Choroid plexus epithelial cell (primary cell): ENCODE data around the gene OPCML.

Experiments used
- DNase-seq: peaks from one replicate; pipeline ENCODE4 v3.0.0-alpha.2; 2010; ENCODE audit warnings: low read depth
- H3K4me3 ChIP-seq: 2 replicates; pipeline ENCODE4 v1.5.1; 2011; ENCODE audit warnings: low read depth, mild to moderate bottlenecking, control low read depth, low read length, moderate library complexity
- CTCF ChIP-seq: conservative IDR thresholded peaks from 2 replicates; pipeline ENCODE4 v1.5.1; 2011; ENCODE audit warnings: low read depth, mild to moderate bottlenecking, control low read depth, inconsistent platforms, low read length, moderate library complexity

OPCML gene

GRCh38 chr11:133227632-133228111, 304.6 kb downstream of the OPCML start:
- H3K4me3 ChIP-seq = no peak overlapping the region
- DNase-seq = no peak
- no peak for TF ChIP-seq CTCF

- no peak for TF ChIP-seq CTCF
- DNase-seq = no peak
- H3K4me3 ChIP-seq = no peak overlapping the region
These were observed 308.0 kb downstream of the OPCML start for GRCh38 chr11:133224271-133224670.

- no peak for TF ChIP-seq CTCF
- DNase-seq = no peak
- H3K4me3 ChIP-seq = no peak overlapping the region
These were observed 309.6 kb downstream of the OPCML start for GRCh38 chr11:133222425-133223330.

DNA sequence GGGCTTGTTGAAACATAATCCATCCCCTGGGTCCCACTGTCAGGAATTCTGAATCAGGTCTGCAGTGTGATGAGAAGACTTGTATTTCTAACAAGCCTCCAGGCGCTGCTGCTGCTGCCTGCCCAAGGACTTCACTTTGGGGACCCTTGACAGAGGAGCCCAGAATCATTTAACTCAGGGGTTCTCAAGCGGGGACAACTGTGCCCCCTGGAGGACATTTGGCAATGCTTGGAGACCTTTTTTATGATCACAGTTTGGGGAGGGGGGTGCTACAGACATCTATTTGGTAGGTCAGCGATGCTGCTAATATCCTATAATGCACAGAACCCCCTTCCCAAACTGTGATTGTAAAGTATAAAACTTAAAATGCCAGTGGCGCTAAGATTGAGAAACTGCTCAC, 312.8 kb downstream of the OPCML start:
- no peak for TF ChIP-seq CTCF
- no peak for DNase-seq
- H3K4me3 ChIP-seq = no peak overlapping the region

DNA sequence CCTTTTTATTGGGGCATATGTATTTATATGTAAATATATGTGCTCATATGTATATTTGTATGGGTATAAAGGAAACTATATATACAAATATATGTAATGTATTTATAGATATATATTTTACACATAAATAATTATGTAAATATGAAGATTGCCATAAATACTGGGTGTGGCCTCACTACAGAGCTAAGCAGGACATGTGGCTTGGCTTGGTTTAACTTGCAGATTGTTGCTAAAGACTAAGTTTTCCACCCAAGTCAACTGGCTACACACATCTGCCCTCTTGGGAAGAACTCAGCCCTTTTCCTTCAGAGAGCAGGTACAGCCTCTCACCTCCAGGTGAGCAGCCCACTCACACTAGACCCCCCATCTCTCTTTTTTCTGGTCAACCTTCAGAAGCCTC, 315.5 kb downstream of the OPCML start:
- no peak for TF ChIP-seq CTCF
- H3K4me3 ChIP-seq = no peak overlapping the region
- no peak for DNase-seq

GRCh38 chr11:133215596-133216230, 316.6 kb downstream of the OPCML start:
- TF ChIP-seq CTCF = no peak
- H3K4me3 ChIP-seq = no peak overlapping the region
- no peak for DNase-seq
